ENCODE measurements around the gene NT5C3B.
"Not testable (repeated sequence)": the region's sequence is repeated elsewhere in the genome, so short reads cannot be mapped to it uniquely, and the experiment has no call there.

The NT5C3B gene

DNA sequence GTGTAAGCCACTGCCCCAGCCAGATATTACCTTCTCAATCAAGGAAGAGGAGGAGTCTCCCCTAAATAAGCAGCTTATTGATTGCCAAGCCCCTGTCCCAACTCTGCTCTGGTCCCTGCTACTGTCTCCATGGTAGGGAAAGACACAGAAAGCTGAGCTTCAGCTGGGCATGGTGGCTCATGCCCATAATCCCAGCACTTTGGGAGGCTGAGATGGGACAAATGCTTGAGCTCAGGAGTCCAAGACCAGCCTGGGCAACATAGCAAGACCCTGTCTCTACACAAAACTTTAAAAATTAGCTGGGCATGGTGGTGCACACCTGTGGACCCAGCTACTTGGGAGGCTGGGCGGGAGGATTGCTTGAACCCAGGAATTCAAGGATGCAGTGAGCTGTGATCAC is 56.1 kb downstream of the NT5C3B start:
- no peak for DNase-seq

DNA sequence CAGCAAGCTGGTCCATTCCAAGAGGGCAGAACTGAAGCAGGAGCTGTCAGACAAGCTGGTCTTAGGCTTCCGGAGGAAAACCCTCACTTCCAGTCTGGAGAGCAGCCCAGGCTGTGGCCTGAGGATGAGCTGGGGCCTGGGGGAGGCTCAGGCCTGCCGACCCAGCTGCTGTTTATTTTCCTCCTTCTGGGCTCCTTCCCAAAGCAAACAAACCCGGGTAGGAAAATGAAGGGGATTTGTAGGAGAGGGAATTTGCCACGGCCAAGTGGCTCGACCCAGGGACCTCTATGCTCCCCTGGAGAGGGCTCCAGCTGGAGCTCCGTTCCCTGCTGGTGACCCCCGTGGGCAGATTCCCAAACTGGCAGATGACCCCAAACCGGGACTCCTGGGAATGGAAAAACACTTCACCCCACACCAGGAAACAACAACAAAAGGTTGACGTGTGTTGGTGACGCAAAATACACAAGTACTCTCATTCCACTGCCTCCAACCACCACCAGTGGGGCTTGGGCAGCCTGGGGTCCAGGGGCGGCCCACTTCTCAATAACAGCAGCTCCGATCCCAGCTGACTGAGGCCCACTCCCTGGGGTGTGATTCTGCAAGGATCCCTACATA is 58.4 kb downstream of the NT5C3B start:
- no peak for DNase-seq

DNA sequence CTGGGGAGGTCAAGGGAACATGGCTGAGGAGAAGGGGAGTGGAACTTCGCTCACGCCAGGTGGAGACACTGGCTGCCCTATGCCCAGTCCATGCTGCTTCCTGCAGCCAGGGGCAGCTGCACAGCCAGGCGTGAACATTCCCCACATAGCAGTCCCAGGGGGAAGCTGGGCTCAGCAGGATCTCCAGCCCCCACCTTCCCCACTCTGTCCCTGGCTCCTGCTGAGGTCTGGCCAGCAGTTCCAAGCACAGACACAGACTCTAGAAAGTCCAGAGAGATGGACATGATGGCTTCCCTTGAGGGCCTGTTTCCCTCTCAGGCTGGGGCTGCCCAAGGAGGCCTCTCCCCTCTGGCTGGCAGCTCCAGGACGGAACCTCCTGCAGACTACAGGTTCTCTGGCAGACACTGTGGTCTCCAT is 58.9 kb downstream of the NT5C3B start:
- no peak for DNase-seq

DNA sequence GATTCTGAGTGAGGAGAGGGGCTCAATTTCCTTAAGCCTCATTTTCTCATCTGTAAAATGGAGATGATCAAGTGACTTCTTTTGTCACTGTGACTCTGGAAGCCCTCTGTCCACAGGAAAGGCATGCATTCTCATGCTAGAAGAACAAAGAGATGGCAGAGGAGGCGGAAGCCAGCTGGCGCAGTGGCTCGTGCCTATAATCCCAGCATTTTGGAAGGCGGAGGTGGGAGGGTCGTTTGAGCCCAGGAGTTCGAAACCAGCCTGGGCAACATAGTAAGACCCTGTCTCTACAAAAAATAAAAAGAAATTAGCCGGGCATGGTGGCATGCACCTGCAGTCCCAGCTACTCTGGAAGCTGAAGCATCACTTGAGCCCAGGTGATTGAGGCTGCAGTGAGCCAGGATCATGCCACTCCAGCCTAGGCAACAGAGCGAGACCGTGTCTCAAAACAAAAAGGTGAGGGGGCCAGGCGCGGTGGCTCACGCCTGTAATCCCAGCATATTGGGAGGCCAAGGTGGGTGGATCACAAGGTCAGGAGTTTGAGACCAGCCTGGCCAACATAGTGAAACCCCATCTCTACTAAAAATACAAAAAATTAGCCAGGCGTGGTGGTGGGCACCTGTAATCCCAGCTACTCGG is 59.7 kb downstream of the NT5C3B start:
- not testable (repeated sequence) for DNase-seq

DNA sequence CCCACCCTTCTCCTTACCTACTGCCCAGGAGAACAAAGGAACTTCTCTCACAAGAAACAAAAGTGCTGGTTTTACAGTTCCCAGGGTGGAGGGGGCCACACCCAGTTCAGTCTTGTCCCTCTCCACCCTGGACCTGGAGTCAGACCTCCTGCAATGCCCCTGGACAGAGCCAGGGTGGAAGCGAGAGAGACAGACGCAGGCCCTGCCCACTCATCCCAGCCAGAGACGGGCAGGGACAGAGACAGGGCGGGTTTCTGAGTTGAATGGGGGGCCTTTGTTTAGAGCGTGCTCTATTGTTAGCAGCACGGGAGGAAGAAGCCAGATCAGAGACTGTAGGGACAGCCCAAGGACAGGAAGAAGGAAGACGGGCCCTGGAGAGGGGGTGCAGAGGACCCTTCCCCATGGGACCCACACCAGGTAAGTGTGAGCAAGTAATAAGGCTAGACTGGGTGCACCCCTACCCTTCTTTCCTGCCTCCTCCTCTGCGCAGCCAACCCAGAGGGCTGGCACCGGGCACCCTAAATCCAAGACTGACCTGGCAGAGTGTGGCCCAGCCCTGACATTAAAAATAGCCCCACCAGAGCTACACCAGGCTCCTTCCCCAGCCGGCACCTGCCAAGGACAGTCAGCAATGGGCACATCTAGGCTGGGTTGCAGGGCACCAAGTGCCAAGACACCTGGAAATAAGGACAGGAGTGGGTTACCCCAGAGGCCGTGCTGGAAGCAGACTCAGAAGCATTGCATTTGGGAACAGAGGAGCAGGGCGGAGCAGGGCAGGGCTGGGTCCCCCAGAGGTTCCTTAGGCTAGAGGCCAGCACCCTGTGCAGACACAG is 60.4 kb downstream of the NT5C3B start:
- no peak for DNase-seq
